Endothelial cell (in vitro differentiated cells): ENCODE measurements around the gene CXCR4. TPM values are rescaled to one million over a fixed set of nuclear protein-coding genes. Genes with fewer than 3 reads are reported as not detected.
"Not testable (repeated sequence)": the region's sequence is repeated elsewhere in the genome, so short reads cannot be mapped to it uniquely, and the experiment has no call there.

Experiments used
- DNase-seq: peaks from one replicate; pipeline ENCODE4 v3.0.0; 2021; ENCODE audit warnings: low spot score
- H3K27ac Mint-ChIP-seq: one replicate; pipeline ENCODE4 v1.8.0; 2021; ENCODE audit warnings: mixed read lengths, inconsistent platforms; ENCODE audit not compliant: unreplicated experiment
- H3K27me3 Mint-ChIP-seq: one replicate; pipeline ENCODE4 v1.8.0; 2021; ENCODE audit warnings: mild to moderate bottlenecking, moderate library complexity, mixed read lengths, inconsistent platforms; ENCODE audit not compliant: unreplicated experiment
- H3K36me3 Mint-ChIP-seq: one replicate; pipeline ENCODE4 v1.8.0; 2021; ENCODE audit warnings: mild to moderate bottlenecking, low read depth, mixed read lengths, inconsistent platforms; ENCODE audit not compliant: unreplicated experiment
- H3K4me1 Mint-ChIP-seq: one replicate; pipeline ENCODE4 v1.8.0; 2021; ENCODE audit warnings: mild to moderate bottlenecking, mixed read lengths, inconsistent platforms; ENCODE audit not compliant: unreplicated experiment
- H3K4me3 Mint-ChIP-seq: one replicate; pipeline ENCODE4 v1.8.0; 2021; ENCODE audit warnings: mild to moderate bottlenecking, mixed read lengths, inconsistent platforms; ENCODE audit not compliant: unreplicated experiment
- H3K9me3 Mint-ChIP-seq: one replicate; pipeline ENCODE4 v1.8.0; 2021; ENCODE audit warnings: mixed read lengths, inconsistent platforms; ENCODE audit not compliant: unreplicated experiment
- total RNA-seq: library from RNA; stranded (reverse); fragmentation: NEBNext Ultra II Directional; extraction: Animal tissue kit (Norgen Biotek cat#: 25700); gene quantifications from one replicate; pipeline ENCODE4 v1.2.1, GENCODE V29; 2021; ENCODE audit not compliant: unreplicated experiment
- TF ChIP-seq, protein P1 (sequence below): fragments of 200-600 bp; sonication (generic); IDR thresholded peaks from one replicate; pipeline ENCODE4 v1.5.0; 2021; ENCODE audit warnings: antibody characterized with exemption; ENCODE audit not compliant: unreplicated experiment

Gene CXCR4
- total RNA-seq, 1 donor from 2014 or later: 255 TPM

- no peaks in the 10 kb centered on the region for H3K9me3 Mint-ChIP-seq
- TF ChIP-seq, protein P1, sequence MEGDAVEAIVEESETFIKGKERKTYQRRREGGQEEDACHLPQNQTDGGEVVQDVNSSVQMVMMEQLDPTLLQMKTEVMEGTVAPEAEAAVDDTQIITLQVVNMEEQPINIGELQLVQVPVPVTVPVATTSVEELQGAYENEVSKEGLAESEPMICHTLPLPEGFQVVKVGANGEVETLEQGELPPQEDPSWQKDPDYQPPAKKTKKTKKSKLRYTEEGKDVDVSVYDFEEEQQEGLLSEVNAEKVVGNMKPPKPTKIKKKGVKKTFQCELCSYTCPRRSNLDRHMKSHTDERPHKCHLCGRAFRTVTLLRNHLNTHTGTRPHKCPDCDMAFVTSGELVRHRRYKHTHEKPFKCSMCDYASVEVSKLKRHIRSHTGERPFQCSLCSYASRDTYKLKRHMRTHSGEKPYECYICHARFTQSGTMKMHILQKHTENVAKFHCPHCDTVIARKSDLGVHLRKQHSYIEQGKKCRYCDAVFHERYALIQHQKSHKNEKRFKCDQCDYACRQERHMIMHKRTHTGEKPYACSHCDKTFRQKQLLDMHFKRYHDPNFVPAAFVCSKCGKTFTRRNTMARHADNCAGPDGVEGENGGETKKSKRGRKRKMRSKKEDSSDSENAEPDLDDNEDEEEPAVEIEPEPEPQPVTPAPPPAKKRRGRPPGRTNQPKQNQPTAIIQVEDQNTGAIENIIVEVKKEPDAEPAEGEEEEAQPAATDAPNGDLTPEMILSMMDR: no peak
- DNase-seq: no peak
- no peaks in the 10 kb centered on the region for H3K36me3 Mint-ChIP-seq
- no peak overlapping the region for H3K27ac Mint-ChIP-seq
- peaks cover 9% of the 10 kb centered on the region for H3K4me1 Mint-ChIP-seq
- H3K4me3 Mint-ChIP-seq: no peak overlapping the region
- peaks cover 6% of the 10 kb centered on the region for H3K27me3 Mint-ChIP-seq
Observed at GRCh38 chr2:136093583-136093982, 24.4 kb downstream of the CXCR4 start.

DNA sequence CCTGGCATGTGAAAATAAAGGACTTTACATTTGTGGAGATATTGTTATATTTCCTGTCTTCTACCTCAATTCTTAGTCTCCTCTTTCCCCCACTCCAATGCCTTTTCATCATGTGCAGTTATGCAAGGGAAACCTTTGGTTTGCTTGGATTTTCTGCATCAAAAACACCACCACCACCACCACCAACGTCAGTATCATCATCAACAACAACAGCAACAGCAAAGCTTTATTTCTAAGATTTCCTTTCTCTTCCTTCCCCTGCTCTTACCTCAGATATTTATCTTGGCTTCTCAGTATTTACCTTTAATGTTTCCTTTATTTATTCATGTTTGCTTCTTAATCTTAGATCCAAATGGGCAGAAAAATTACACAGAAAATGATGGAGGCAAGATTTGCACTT lies 26.1 kb downstream of the CXCR4 start:
- H3K27ac Mint-ChIP-seq: no peak overlapping the region
- peaks cover 9% of the 10 kb centered on the region for H3K4me1 Mint-ChIP-seq
- H3K27me3 Mint-ChIP-seq: peaks cover 4% of the 10 kb centered on the region

GRCh38 chr2:136087901-136088460 lies 30.0 kb downstream of the CXCR4 start:
- not testable (repeated sequence) for H3K4me3 Mint-ChIP-seq, H3K27ac Mint-ChIP-seq, H3K36me3 Mint-ChIP-seq, H3K4me1 Mint-ChIP-seq, H3K27me3 Mint-ChIP-seq, H3K9me3 Mint-ChIP-seq, DNase-seq

More for the DNA sequence above, 26.1 kb downstream of the CXCR4 start:
- TF ChIP-seq, protein P1: no peak
- H3K36me3 Mint-ChIP-seq: no peaks in the 10 kb centered on the region
- no peak for DNase-seq
- no peaks in the 10 kb centered on the region for H3K9me3 Mint-ChIP-seq
- no peak overlapping the region for H3K4me3 Mint-ChIP-seq

DNA sequence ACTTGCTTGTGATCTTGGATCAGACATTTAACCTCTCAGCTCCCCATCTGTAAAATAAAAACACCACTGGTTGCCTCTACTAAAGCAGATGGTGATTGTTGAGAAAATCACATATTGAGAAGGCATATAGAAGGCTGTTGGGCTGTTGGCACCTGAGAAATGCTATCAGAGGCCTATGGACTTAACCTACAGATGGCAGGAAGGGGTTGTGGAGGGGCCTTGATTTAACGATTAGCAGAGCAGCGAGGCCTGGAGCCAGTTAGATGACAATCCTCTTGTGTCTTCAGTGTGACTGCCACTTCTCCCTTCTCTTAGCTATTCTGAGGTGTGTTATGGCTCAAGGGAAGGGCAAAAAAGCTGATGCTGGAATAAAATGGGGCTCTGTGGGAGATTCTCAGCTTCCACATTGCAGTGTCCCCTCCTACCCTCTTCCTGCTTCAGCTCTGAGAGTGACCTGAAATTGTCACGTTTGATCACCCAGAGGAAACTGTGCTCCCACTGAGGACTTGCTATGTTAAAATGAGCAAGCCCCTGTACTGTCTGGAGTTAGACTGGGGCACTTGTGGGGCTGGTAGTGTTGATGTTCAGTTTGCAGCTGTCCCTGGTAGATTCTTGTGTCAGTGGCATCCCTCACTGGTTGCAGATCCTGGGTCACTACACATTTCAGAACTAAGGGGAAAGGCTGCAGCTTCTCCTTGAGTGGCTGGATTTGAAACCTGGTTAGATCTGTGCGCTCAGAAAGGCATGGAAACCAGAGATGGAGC lies 31.5 kb downstream of the CXCR4 start:
- peaks cover 3% of the 10 kb centered on the region for H3K27me3 Mint-ChIP-seq
- no peak overlapping the region for H3K27ac Mint-ChIP-seq

DNA sequence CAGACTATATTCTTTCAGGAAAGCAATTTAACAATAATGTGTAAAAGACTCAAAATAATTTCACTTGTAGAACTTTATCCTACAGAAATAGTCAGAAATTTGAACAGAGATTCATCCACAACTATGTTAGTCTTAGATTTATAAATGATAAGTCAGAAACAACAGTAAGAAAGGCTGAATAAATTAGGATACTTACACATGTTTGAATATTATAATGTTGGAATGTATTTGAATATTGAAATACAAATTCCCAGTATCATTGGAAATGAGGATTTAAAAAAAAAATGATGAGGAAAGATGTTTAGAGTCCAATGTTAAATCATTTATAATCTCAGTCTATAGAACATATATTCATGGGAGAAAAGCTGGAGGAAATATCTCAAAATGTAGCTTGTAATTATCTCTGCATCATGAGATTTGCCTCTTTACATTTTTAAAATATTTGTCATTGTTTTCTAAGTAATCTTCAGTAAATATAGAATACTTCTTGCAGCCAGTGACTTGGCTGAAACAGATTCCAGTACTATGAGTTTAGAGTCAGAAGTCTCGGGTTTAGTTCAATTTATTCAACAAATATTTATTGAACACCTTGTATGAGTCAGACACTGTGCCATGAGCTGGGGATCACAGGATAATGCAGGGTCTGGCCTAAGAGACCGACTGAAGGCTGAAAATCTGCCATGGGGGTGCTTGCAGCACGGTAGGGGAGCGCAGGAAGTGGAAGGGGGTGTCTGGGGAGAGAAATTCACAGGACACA lies 32.3 kb downstream of the CXCR4 start:
- Mint-ChIP-seq H3K27ac (no peak overlapping the region), H3K36me3 (no peaks in the 10 kb centered on the region), H3K4me1 (peaks cover 8% of the 10 kb centered on the region), H3K27me3 (peaks cover 2% of the 10 kb centered on the region), H3K4me3 (no peak overlapping the region), H3K9me3 (no peaks in the 10 kb centered on the region)
- TF ChIP-seq, protein P1: no peak
- DNase-seq: no peak

More for the DNA sequence above, 31.5 kb downstream of the CXCR4 start:
- Mint-ChIP-seq H3K4me3 (no peak overlapping the region), H3K4me1 (peaks cover 8% of the 10 kb centered on the region), H3K9me3 (no peaks in the 10 kb centered on the region), H3K36me3 (no peaks in the 10 kb centered on the region)
- TF ChIP-seq, protein P1: no peak
- no peak for DNase-seq
